ENCODE data around the gene ABI1. TPM values are rescaled to one million over a fixed set of nuclear protein-coding genes. Genes with fewer than 3 reads are reported as not detected.

ABI1 gene
- total RNA-seq, 4 donors from 2014 or later = 51.4 to 67.1 (median 63.3) TPM

GRCh38 chr10:26743091-26743490 lies 117.7 kb downstream of the ABI1 start:
- WGBS, 2 donors = 69 to 94% methylated on average over 2 of the region's 2 CpGs
- TF ChIP-seq CTCF (IDR thresholded peaks at IDR 0.05) = no peak
- no peak for TF ChIP-seq POLR2A (IDR thresholded peaks at IDR 0.05)

GRCh38 chr10:26741368-26741767 lies 119.4 kb downstream of the ABI1 start:
- peaks cover 0 to 83% (median 0%) of the 10 kb centered on the region in 3 donors for H3K36me3 ChIP-seq
- DNase-seq = no peak
- H3K4me1 ChIP-seq = peaks cover 0 to 14% (median 0%) of the 10 kb centered on the region in 3 donors
- no peak overlapping the region for H3K27ac ChIP-seq
- H3K9me3 ChIP-seq = no peaks in the 10 kb centered on the region
- 94 to 96% methylated on average over 3 of the region's 4 CpGs for WGBS, 2 donors
- intact Hi-C loops (cut with DNase I) = no loop called here
- no peak overlapping the region for H3K4me3 ChIP-seq
- H3K27me3 ChIP-seq = no peaks in the 10 kb centered on the region
- TF ChIP-seq POLR2A (IDR thresholded peaks at IDR 0.05) = no peak
- TF ChIP-seq CTCF (IDR thresholded peaks at IDR 0.05) = no peak

More at GRCh38 chr10:26743091-26743490, 117.7 kb downstream of the ABI1 start:
- Histone ChIP-seq H3K27me3 (no peaks in the 10 kb centered on the region), H3K4me1 (peaks cover 0 to 14% (median 0%) of the 10 kb centered on the region in 3 donors), H3K9me3 (no peaks in the 10 kb centered on the region), H3K4me3 (no peak overlapping the region), H3K27ac (no peak overlapping the region), H3K36me3 (peaks cover 0 to 84% (median 0%) of the 10 kb centered on the region in 3 donors)
- DNase-seq = no peak
- intact Hi-C loops (cut with DNase I) = no loop called here

- H3K9me3 ChIP-seq = no peaks in the 10 kb centered on the region
- H3K4me1 ChIP-seq = peaks cover 0 to 26% (median 0%) of the 10 kb centered on the region in 3 donors
- DNase-seq = no peak
- TF ChIP-seq CTCF (IDR thresholded peaks at IDR 0.05) (no peak), POLR2A (IDR thresholded peaks at IDR 0.05) (no peak)
- H3K27ac ChIP-seq = no peak overlapping the region
- intact Hi-C loops (cut with DNase I) = loop anchor here (10.0 kb wide), 1 partner anchor 276 kb away; no protein-coding TSS in a partner anchor
- no peaks in the 10 kb centered on the region for H3K27me3 ChIP-seq
- no peak overlapping the region for H3K4me3 ChIP-seq
- peaks cover 0 to 76% (median 0%) of the 10 kb centered on the region in 3 donors for H3K36me3 ChIP-seq
- 62 to 74% methylated on average over 6 of the region's 6 CpGs for WGBS, 2 donors
Measured at GRCh38 chr10:26739071-26739631, 121.6 kb downstream of the ABI1 start.

- TF ChIP-seq CTCF (IDR thresholded peaks at IDR 0.05) (no peak), POLR2A (IDR thresholded peaks at IDR 0.05) (no peak)
- 69 to 73% methylated on average over 5 of the region's 5 CpGs for WGBS, 2 donors
- DNase-seq = no peak
- intact Hi-C loops (cut with DNase I) = loop anchor here (10.0 kb wide), 1 partner anchor 276 kb away; no protein-coding TSS in a partner anchor
- H3K36me3 ChIP-seq = peaks cover 0 to 73% (median 0%) of the 10 kb centered on the region in 3 donors
- no peaks in the 10 kb centered on the region for H3K27me3 ChIP-seq
- H3K4me1 ChIP-seq = peaks cover 0 to 33% (median 5%) of the 10 kb centered on the region in 3 donors
- H3K9me3 ChIP-seq = no peaks in the 10 kb centered on the region
- H3K4me3 ChIP-seq = no peak overlapping the region
- peak overlapping the region in 3 of 4 donors; percentile 4 to 28 (median 7) for H3K27ac ChIP-seq
Measured at GRCh38 chr10:26738301-26738911, 122.4 kb downstream of the ABI1 start.

- Histone ChIP-seq H3K4me1 (peaks cover 0 to 36% (median 5%) of the 10 kb centered on the region in 3 donors), H3K27ac (peak overlapping the region in 2 of 4 donors; percentile 7 to 28), H3K27me3 (no peaks in the 10 kb centered on the region), H3K4me3 (no peak overlapping the region), H3K9me3 (no peaks in the 10 kb centered on the region), H3K36me3 (peaks cover 0 to 68% (median 0%) of the 10 kb centered on the region in 3 donors)
- 47 to 77% methylated on average over 1 of the region's 1 CpG for WGBS, 2 donors
- no peak for TF ChIP-seq POLR2A (IDR thresholded peaks at IDR 0.05)
- intact Hi-C loops (cut with DNase I) = loop anchor here (10.0 kb wide), 1 partner anchor 277 kb away; no protein-coding TSS in a partner anchor
- no peak for DNase-seq
Measured at GRCh38 chr10:26737730-26738129, 123.0 kb downstream of the ABI1 start.
